Inflammatory macrophage (primary cell): Measurements from ENCODE around the gene VMA21.

ENCODE experiments used
- DNase-seq, 2 donors: peaks; one replicate each; pipeline ENCODE4 v3.0.0-alpha.2; 2020 to 2022
- total RNA-seq, 18 experiments: gene quantifications; one replicate each; lab custom pipeline; 2026; ENCODE audit warnings: mixed read lengths in 6 of 18, inconsistent platforms in 2 of 18; lab: John Stamatoyannopoulos, UW

VMA21 gene, protein sequence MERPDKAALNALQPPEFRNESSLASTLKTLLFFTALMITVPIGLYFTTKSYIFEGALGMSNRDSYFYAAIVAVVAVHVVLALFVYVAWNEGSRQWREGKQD
- 49.5 to 139 (median 98.1) reads per million in 18 experiments for total RNA-seq

DNA sequence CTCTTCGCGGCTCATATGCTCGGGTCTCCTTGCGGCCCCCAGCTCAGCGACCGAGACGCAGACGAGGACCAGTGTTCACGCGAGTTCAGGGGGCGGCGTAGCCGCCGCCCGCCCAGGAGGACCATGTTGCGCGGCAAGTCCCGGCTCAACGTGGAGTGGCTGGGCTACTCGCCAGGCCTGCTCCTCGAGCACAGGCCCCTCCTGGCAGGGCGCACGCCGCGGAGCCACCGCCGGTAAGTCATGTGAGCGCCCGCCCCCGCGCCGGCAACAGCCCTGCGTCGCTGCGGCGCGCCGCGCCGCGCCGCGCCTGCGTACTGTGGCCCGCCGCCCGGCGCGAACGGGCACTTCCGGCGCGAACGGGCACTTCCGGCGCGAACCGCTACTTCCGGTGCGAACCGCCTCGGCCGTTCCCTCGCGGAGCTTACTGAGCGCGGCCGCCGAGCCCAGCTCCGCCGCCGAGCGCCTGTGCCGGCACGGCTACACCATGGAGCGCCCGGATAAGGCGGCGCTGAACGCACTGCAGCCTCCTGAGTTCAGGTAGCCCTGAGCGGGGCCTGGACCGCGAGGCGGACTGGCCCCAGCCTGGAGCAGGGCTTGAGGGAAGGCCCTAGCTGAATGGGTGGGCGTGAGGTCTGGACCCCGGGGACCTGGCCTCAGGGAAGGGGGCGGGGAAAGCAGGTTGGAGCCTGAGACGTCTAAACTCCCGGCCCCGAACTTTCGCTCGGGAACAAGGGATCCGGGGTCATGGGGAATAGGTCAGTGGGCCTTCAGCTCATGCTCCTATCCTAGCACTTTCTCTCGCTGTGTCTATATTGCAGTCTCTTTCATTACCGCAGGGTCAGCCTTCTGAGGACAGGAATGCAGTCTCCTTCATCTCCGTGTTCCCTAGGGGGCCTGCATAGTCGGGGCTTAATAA is at the start of gene VMA21:
VMA21 (plus strand) TSS at position 382 of the 916 bp plus-strand sequence; CDS start at position 485, 103 bp downstream.
- peak; percentile 77 to 90 for DNase-seq

- no peak for DNase-seq
Observed at GRCh38 chrX:151359341-151359740, 37.7 kb upstream of the VMA21 start.

DNA sequence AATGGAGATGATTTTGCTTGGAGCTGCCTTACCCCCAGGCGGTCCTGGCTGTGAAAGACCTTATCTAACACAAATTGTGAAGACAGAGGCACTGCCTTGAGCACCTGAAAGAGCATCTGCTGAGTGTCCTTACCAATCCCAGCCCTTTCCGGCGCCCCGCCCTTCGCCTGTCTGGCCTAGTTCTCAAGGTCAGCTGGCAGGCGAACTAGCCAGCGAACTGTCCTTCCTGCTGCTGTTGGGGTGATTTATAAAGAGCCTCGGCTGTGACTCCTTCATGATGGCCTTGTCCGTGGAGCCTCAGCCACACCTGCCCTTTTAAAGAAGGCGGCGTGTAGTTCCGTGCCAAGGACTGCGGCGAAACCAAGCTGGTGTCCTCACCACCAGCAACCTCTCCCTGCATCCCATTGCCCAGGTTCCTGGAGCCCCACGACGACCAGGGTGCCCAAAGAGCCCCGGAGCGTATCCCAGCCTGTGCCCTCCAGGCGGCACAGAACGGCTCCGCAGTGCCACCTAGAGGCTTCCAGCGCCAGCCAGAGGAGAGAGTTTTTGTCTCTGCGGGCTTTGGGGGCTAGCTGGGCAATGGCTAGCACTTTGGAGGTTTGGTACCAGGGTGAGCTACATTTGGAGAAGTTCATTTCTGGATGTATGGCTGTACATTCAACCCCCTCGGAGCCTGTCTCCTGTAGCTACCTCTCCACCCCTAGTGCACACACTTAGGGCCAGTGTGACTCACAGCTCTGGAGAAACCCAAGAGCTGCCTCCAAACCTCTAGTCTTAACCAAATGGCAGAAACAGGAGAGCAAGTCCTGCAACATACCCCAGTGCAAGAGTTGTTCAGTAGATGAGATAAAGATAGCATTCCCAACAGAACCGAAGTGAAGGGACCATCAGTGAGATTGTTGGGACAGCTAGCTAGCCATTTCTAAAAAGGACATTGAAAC is 36.8 kb upstream of the VMA21 start:
- peak; percentile 8 to 19 for DNase-seq

DNA sequence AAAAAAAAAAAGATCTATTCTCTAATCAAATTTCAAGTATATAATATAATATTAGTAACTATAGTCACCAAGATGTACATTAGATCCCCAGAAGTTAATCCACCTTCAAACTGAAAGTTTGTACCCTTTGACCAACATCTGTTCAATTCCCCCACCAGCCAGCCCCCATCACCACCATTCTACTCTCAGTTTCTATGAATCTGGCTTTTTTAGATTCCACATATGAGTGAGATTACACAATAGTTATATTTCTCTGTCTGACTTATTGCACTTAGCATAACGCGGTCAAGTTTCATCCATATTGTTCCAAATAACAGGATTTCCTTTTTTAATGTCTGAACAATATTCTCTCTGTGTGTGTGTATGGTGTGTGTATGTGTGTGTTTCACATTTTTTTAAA is 33.7 kb upstream of the VMA21 start:
- no peak for DNase-seq

DNA sequence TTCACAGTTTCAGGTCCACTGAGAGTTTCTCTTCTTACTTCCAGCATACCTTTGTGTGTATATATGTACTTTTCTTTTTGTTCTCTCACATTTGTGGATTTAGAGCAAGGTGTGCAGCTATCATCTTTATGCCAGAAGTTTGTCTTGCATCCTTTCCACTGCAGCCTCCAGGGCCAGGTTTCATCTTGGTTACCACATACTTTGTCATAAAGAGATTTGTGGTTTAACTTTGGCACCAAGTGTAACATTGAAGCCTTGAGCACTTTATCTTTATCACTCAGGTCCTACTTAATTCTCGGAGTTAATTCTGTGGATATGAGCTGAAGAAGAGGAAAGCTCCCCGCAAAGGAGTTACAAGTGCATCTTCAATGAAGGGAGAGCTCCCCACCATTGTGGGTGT is 31.4 kb upstream of the VMA21 start:
- no peak for DNase-seq

- DNase-seq = no peak
Observed at GRCh38 chrX:151370906-151371305, 26.1 kb upstream of the VMA21 start.

DNA sequence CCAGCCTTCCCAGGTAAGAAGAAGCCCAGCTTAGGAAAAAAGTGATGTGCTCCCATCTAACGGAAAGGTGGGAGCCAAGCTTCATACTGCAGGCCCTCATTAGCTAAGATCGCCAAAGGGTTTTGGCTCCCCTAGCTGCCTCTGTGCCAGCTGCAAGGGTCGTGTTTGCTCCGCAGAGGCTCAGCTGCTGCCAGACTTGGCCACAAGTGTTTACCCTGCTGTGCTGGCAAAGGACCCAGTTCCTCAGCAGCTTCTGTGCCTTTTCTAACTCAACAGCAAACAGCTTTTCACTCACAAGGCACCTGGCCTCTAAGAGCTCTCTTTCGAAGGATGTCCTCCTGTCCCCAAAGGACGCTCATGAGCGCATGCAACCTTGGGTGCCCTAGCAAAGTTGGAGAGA is 12.2 kb upstream of the VMA21 start:
- no peak for DNase-seq

DNA sequence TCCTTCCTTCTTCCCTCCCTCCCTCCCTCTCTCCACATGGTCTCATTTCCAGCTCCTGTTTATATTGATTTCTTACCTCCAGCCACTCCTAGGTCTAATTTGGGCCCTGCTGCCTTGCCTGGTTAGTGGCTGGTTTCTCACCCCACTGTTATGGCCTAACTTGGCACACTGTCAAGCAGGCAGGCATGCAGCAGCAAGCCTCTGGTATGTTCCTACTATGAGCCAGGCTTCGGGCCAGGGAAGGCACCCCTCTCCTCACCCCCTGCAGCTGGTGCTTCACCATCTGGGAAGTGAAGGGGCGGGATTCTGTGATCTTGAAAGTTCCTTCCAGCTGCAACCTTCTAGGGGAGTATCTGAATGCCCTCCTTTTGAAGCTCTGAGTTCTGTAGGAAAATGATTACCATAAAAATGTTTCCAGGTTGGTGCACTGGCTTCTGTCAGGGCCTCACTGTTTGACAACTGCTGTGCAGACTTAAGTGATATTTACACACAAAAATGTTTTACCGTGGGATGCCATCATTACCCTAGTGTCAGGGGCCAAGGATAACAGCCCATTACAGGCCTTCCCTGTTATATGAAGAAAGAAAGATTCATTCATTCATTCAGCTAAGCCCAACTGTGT is 10.1 kb upstream of the VMA21 start:
- no peak for DNase-seq

DNA sequence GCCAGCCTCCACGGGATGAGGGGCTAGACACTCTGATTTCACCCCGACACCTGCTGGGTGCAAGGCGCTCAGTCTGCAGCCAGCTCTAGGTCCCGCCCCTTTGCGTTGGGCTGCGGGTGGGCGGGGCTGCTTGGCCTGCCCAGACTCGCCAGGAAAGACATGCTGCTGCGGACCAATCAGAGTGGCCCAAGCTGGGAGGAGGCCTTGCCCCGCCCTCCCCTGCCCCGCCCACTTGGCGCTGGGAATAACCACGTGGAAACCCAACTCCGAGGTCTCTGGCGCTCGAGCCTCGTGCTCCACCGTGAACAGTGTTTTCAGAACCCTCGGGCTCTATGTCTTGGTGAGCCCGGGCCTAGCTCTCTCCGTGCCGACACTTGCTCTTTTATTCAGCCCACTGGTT is 5.3 kb upstream of the VMA21 start:
- DNase-seq = no peak

DNA sequence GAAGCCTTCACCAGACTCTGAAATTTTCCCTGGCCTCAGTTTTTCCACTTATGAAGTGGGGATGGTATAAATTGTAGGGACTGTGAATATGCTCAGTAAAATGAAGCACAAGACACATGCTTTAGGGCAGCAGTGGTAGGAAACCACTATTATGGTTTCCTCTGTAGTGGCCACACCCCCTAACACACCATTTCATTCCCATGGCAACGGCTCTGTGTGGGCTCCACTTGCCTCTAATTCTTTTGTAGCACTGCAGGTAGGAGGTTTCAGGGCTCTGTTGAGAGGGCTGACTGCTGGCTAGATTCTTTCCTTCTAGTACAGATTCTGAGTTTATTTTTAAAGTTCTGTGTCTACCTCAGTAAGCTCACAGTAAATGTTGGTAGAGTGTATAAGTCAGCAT is 3.5 kb upstream of the VMA21 start:
- no peak for DNase-seq

DNA sequence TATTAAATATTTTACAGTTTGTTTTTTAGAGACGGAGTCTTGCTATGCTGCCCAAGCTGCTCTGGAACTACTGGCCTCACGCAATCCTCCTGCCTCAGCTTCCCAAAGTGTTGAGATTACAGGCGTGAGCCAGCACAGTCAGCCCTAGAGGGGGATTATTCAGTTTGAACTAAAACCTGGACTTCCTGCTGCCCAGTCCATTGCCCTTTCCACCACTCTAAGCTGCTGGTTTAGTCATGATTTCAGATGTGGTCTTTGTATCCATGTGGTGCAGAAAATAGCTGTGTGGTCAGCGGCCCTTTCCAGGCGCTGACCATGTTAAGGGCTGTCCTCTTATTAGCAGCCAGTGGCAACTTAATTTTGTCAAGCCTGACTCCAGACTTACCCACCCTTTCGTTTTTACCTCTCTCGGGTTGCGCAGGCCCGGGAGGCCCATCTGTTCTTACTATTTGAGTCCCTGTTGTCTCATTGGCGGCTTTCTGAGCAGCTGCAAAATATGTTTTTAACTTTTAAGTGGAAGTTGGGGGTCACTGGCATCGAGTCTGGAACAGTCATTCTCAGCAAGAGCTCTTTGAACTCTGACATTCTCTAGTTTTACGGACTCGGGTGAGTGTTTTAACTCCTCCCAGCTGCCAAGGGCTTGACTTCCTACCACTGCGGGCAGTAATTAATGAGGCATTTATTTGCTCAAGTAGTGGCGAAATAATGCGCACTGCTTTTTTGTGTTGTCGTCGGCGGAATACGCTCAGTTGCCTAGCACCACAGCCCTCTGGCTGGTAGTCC is 773 bp upstream of the VMA21 start:
- peak; percentile 34 to 50 for DNase-seq

DNA sequence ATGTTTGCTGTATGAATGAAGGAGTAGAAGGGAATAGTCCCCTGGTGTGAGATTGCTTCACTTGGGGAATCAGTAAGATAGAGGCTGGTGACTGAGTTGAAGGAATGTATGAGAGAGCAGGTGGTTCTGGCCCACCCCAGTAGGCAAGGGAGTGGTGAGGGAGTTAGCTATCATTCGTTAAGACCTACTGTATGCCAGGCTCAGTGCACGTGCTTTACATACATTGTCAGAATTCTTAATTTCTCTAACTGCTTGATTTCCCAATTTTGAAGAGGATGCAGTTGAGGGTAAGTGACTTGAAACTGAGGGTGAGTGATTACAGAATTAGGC is 700 bp downstream of the VMA21 start:
- no peak for DNase-seq

- no peak for DNase-seq
Observed at GRCh38 chrX:151398346-151398745, 1.3 kb downstream of the VMA21 start.

DNA sequence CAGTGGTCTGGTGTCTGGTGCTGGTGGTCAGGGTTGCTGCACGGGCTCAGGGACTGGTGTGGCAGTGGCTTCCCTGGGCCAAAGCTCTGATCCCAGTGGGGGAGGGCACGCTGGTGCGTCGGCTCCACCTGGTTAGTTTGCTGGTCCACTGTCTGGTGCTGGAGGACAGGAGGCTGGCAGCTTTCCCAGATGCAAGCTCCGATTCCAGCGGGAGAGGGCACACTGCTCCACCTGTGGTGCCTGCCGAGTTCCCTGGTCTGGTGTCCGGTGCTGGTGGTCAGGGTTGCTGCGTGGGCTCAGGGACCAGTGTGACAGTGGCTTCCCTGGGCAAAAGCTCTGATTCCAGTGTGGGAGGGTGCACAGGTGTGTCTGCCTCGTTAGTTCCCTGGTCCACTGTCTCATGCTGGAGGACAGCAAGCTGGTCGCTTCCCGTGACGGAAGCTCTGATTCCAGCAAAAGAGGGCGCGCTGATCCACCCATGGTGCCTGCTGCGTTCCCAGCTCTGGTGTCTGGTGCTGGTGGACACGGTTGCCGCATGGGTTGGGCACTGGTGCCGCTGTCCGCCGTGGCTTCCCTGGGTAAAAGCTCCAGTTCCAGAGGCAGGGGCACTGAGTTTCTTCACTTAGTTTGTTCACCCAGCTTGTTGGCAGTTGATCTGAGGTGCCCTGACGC is 5.8 kb downstream of the VMA21 start:
- no peak for DNase-seq

- no peak for DNase-seq
Observed at GRCh38 chrX:151416579-151416978, 19.6 kb downstream of the VMA21 start.

DNA sequence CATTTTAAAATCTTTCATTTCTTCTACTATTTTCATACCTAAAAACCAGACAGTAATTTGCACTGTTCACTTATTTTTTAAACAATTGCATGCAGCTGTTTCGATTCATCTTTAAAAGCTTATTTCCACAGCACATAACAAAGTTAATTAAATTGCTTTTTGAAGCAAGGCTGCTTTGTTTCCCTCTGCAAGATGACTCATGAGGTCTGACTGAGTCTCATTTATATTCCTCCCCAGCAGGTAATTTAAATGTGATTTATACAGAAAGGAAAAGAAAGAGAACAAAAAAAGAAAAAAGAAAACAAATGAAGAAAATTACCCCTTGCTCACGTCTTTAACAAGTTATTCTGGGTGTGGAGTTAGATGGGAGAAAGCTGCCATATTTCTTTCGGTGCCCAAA is 22.8 kb downstream of the VMA21 start:
- no peak for DNase-seq

- no peak for DNase-seq
Observed at GRCh38 chrX:151424505-151424904, 27.5 kb downstream of the VMA21 start.

- no peak for DNase-seq
Observed at GRCh38 chrX:151448509-151448908, 51.5 kb downstream of the VMA21 start.

- no peak for DNase-seq
Observed at GRCh38 chrX:151458824-151459223, 61.8 kb downstream of the VMA21 start.
